GM23248 (cell line): ENCODE data around the gene C3orf52.

ENCODE experiments used
- EZH2 ChIP-seq: fragments of 200-600 bp; sonication (generic); IDR thresholded peaks from 2 replicates; pipeline ENCODE4 v1.6.1; 2018; ENCODE audit warnings: antibody characterized with exemption, mild to moderate bottlenecking; ENCODE audit not compliant: insufficient read depth, poor library complexity, severe bottlenecking
- EZH2phosphoT487 ChIP-seq: fragments of 200-600 bp; sonication (generic); IDR thresholded peaks from 2 replicates; pipeline ENCODE4 v1.6.1; 2018; ENCODE audit warnings: antibody characterized with exemption, moderate library complexity, mild to moderate bottlenecking, low read depth; ENCODE audit not compliant: insufficient read depth

- TF ChIP-seq EZH2, result no peak
- TF ChIP-seq EZH2phosphoT487, result no peak
These were observed 25.0 kb upstream of the C3orf52 start for GRCh38 chr3:112061152-112061551.
